Ovary (tissue), 3 donors: Measurements from ENCODE around the gene GFER.

Experiments used
- CTCF ChIP-seq, 3 donors: fragments of 450-650 bp in 2 of 3; fragments of 200-600 bp in 1 of 3; IDR thresholded peaks; one replicate each; pipeline versions ENCODE4 v1.5.1 to v1.8.0; 2016 to 2022; ENCODE audit warnings: antibody characterized with exemption in 3 of 3, mild to moderate bottlenecking in 1 of 3
- EP300 ChIP-seq: sonication (generic); formaldehyde crosslinking; IDR thresholded peaks from one replicate; pipeline ENCODE4 v1.6.1; 2017; ENCODE audit warnings: antibody characterized with exemption
- donor health status: DM: no; HTN: no; CAD: no.

GRCh38 chr16:2009164-2009711 is 25.2 kb downstream of the GFER start:
- no peak for TF ChIP-seq CTCF (IDR thresholded peaks at IDR 0.05)
- no peak for TF ChIP-seq EP300
